NCI-H128 (cell line): Measurements from ENCODE around the gene MN1.

Experiments used
- DNase-seq: peaks from one replicate; lab custom pipeline; 2025; ENCODE audit not compliant: unreplicated experiment; lab: John Stamatoyannopoulos, UW

The MN1 gene

GRCh38 chr22:27765706-27766291, 35.8 kb downstream of the MN1 start:
- DNase-seq = no peak

GRCh38 chr22:27764722-27765236, 36.8 kb downstream of the MN1 start:
- no peak for DNase-seq

- DNase-seq = no peak
These were observed 39.9 kb downstream of the MN1 start for GRCh38 chr22:27761665-27762064.

GRCh38 chr22:27761000-27761399, 40.6 kb downstream of the MN1 start:
- no peak for DNase-seq

GRCh38 chr22:27760474-27760873, 41.1 kb downstream of the MN1 start:
- no peak for DNase-seq

- DNase-seq = no peak
These were observed 43.5 kb downstream of the MN1 start for GRCh38 chr22:27757928-27758525.

GRCh38 chr22:27756212-27756660, 45.3 kb downstream of the MN1 start:
- DNase-seq = no peak

GRCh38 chr22:27755521-27756211, 45.9 kb downstream of the MN1 start:
- no peak for DNase-seq

- no peak for DNase-seq
These were observed 46.6 kb downstream of the MN1 start for GRCh38 chr22:27754888-27755480.

- DNase-seq = no peak
These were observed 47.2 kb downstream of the MN1 start for GRCh38 chr22:27754247-27754887.

GRCh38 chr22:27752771-27753170, 48.8 kb downstream of the MN1 start:
- no peak for DNase-seq

- no peak for DNase-seq
These were observed 49.4 kb downstream of the MN1 start for GRCh38 chr22:27752141-27752540.

GRCh38 chr22:27751277-27752070, 50.1 kb downstream of the MN1 start:
- DNase-seq = no peak

- no peak for DNase-seq
These were observed 50.8 kb downstream of the MN1 start for GRCh38 chr22:27750584-27751265.

GRCh38 chr22:27749597-27750225, 51.8 kb downstream of the MN1 start:
- DNase-seq = no peak

- no peak for DNase-seq
These were observed 52.8 kb downstream of the MN1 start for GRCh38 chr22:27748751-27749191.

- DNase-seq = no peak
These were observed 53.2 kb downstream of the MN1 start for GRCh38 chr22:27748349-27748748.

- DNase-seq = no peak
These were observed 53.9 kb downstream of the MN1 start for GRCh38 chr22:27747396-27748221.

- no peak for DNase-seq
These were observed 54.6 kb downstream of the MN1 start for GRCh38 chr22:27746918-27747317.
